ENCODE measurements around the gene OGDH.

The OGDH gene

DNA sequence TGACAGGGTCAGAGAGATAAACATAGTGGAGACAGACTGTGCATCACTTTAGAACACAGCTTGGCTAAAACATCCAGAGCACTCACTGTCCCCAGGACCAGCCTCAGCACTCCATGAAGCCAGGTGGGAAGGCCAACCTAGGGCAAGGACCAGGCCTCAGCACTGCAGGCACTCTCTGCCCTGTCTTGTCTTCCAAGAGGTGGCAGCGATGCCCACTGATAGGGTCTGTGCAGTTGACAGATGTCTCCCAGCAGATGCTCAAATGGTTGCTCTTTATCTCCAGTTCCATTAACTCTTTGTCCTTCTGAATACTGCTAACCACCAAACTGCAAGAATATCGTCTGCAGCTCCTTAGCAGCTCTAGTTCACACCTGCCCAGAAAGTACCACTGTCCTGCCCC is 41.8 kb upstream of the OGDH start:
- Histone ChIP-seq H3K27ac (no peak overlapping the region), H3K4me3 (no peak overlapping the region)
- peak; percentile 41 for DNase-seq (ENCODE audit: low spot score)
- TF ChIP-seq, protein P1, sequence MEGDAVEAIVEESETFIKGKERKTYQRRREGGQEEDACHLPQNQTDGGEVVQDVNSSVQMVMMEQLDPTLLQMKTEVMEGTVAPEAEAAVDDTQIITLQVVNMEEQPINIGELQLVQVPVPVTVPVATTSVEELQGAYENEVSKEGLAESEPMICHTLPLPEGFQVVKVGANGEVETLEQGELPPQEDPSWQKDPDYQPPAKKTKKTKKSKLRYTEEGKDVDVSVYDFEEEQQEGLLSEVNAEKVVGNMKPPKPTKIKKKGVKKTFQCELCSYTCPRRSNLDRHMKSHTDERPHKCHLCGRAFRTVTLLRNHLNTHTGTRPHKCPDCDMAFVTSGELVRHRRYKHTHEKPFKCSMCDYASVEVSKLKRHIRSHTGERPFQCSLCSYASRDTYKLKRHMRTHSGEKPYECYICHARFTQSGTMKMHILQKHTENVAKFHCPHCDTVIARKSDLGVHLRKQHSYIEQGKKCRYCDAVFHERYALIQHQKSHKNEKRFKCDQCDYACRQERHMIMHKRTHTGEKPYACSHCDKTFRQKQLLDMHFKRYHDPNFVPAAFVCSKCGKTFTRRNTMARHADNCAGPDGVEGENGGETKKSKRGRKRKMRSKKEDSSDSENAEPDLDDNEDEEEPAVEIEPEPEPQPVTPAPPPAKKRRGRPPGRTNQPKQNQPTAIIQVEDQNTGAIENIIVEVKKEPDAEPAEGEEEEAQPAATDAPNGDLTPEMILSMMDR (IDR thresholded peaks at IDR 0.05), result no peak

GRCh38 chr7:44565097-44565794 is 41.2 kb upstream of the OGDH start:
- TF ChIP-seq, protein P1 (IDR thresholded peaks at IDR 0.05), result peak; percentile 98
- Histone ChIP-seq H3K27ac (no peak overlapping the region), H3K4me3 (no peak overlapping the region)
- DNase-seq (ENCODE audit: low spot score), result no peak

- TF ChIP-seq, protein P1 (IDR thresholded peaks at IDR 0.05), result no peak
- Histone ChIP-seq H3K4me3 (no peak overlapping the region), H3K27ac (no peak overlapping the region)
- no peak for DNase-seq (ENCODE audit: low spot score)
These were observed 40.5 kb upstream of the OGDH start for GRCh38 chr7:44565795-44566559.

- no peak for DNase-seq (ENCODE audit: low spot score)
- TF ChIP-seq, protein P1 (IDR thresholded peaks at IDR 0.05), result no peak
- no peak overlapping the region for H3K4me3 ChIP-seq
These were observed 39.7 kb upstream of the OGDH start for GRCh38 chr7:44566680-44567079.

GRCh38 chr7:44567884-44568283 is 38.5 kb upstream of the OGDH start:
- Histone ChIP-seq H3K4me3 (no peak overlapping the region), H3K27ac (no peak overlapping the region)
- TF ChIP-seq, protein P1 (IDR thresholded peaks at IDR 0.05), result no peak
- DNase-seq (ENCODE audit: low spot score), result no peak

More at GRCh38 chr7:44566680-44567079, 39.7 kb upstream of the OGDH start:
- H3K27ac ChIP-seq, result no peak overlapping the region

- DNase-seq (ENCODE audit: low spot score), result peak; percentile 53
- H3K27ac ChIP-seq, result no peak overlapping the region
- H3K4me3 ChIP-seq, result no peak overlapping the region
- TF ChIP-seq, protein P1 (IDR thresholded peaks at IDR 0.05), result no peak
These were observed 37.5 kb upstream of the OGDH start for GRCh38 chr7:44568771-44569560.

All from coronary artery (tissue), 2 donors.